Astrocyte of the spinal cord (primary cell): ENCODE results near the gene TTC16.

Experiments used
- DNase-seq: peaks from one replicate; pipeline ENCODE4 v3.0.0; 2011; ENCODE audit warnings: low read depth, low spot score
- H3K4me3 ChIP-seq: 2 replicates; pipeline ENCODE4 v1.5.1; 2011; ENCODE audit warnings: low read depth, mild to moderate bottlenecking, low read length, moderate library complexity
- CTCF ChIP-seq: IDR thresholded peaks from 2 replicates; pipeline ENCODE4 v1.5.1; 2012; ENCODE audit warnings: low read depth, mild to moderate bottlenecking, low read length, inconsistent platforms
- in situ Hi-C: cut with HindIII; loops from 2 replicates; pipeline ENCODE4 v1.10.0; 2017; ENCODE audit warnings: low sequenced_read_pairs

The TTC16 gene

DNA sequence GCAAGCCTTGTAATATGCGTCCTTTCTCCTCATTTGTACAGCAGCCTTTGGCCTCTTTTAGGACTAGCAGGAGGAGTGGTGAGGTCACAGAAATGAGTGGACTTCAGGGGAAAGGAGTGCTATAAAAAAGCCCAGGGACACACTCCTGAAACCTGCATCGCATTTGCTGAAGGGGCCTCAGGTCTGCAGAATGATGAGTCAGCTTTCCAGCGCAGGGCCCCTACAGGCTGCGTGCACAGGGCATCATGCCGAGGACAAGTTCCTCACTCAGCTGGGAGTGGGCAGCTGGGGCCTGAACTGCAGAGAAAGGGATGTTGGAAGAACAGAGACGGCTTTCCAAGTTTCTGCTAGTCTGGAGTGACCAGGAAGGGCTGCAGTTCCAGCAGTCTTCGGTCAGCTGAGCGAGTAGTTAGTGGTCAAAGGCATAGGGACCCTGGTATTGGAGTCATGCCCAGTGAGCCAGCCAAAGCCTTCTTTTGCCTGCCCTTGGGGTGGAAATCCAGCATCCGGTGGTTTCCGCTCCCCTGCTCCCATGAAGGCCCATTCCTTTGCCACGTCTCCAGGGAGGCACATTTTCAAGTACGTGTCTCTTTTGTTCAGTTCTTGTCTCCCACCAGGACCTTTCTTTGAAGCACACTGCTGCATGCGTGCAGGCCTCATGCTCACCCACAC lies 26.4 kb upstream of the TTC16 start:
- H3K4me3 ChIP-seq: no peak overlapping the region
- no peak for TF ChIP-seq CTCF
- in situ Hi-C loops: no loop called here
- no peak for DNase-seq

- H3K4me3 ChIP-seq: no peak overlapping the region
- no peak for TF ChIP-seq CTCF
- no peak for DNase-seq
- in situ Hi-C loops: no loop called here
Measured at GRCh38 chr9:127690735-127691134, 25.1 kb upstream of the TTC16 start.

DNA sequence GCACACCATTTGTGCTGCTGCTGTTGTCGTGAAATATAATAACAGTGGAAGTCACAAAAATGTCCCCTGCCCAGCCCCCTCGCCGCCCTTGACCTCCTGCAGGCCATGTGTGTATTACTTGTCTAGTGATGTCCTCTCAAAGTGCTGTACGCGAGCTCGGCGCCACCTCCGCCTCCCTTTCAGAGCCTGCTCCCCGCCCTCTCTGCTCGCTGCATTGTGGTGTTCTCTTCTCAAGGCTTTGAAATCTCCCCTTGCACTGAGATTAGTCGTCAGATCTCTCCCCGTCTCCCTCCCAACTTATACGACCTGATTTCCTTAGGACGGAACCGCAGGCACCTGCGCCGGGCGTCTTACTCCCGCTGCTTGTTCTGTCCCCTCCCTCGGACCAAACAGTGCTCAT lies 23.8 kb upstream of the TTC16 start:
- H3K4me3 ChIP-seq: no peak overlapping the region
- no peak for TF ChIP-seq CTCF
- DNase-seq: no peak
- in situ Hi-C loops: no loop called here

- DNase-seq: no peak
- in situ Hi-C loops: no loop called here
- no peak overlapping the region for H3K4me3 ChIP-seq
- no peak for TF ChIP-seq CTCF
Measured at GRCh38 chr9:127693143-127693542, 22.7 kb upstream of the TTC16 start.

DNA sequence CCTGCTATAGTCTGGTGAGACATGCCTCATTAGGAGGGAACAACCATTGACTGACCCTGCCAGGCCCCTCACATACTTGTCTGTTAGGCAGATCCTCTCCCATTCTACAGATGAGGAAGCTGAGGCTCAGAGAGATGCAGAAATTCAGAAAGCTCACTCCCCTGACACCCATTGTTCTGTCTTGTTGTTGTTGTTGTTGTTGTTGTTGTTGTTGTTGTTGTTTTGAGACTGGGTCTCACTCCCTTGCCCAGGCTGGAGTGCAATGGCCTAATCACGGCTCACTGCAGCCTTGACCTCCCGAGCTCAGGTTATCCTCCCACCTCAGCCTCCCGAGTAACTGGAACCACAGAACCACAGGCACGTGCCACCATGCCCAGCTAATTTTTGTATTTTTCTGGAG lies 22.2 kb upstream of the TTC16 start:
- no peak overlapping the region for H3K4me3 ChIP-seq
- in situ Hi-C loops: no loop called here
- no peak for DNase-seq
- no peak for TF ChIP-seq CTCF

DNA sequence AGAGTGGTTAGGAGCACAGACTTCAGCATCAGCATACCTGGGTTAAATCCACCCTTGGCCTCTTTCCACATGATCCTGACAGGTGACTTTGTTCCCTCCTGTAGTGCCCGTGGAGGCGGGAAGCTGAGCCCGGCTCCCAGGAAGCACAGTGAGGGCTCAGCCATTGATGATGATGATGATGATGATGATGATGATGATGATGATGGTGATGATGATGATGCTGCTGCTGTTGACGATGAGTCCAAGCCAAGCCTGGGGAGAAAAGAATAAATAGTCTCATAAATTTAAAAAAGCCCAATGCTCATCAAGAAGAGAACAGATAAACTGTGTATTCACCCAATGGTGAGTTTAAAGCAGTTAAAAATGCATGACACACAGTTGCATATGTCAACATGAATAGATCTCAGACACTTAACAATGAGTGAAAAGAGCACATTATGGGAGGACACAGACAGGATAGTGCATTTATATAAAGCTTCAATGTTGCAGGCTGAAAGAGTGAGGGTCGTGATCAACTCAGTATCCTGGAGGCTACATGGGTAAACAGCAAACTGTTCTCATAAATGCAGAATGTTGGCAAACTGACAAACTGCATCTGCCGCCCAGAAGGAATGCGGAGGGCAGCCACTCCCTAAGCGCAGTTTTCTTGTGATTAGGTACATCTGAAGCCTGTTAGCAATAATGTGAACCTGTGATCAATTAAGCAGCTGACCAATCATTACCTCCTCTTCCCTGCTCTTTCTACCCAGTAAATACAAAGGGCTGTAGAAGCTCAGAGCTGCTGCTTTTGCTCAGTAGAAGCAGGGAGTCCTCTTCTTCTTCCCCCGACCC lies 20.8 kb upstream of the TTC16 start:
- no peak for TF ChIP-seq CTCF

More for the DNA sequence above, 20.8 kb upstream of the TTC16 start:
- DNase-seq: no peak
- H3K4me3 ChIP-seq: no peak overlapping the region
- in situ Hi-C loops: no loop called here
